Lower leg skin (tissue), 4 donors: ENCODE results near the gene FOXP1. TPM values are rescaled to one million over a fixed set of nuclear protein-coding genes. Genes with fewer than 3 reads are reported as not detected.

ENCODE experiments used
- DNase-seq, 2 donors: peaks; one replicate each; pipeline ENCODE4 v3.0.0-alpha.2; 2019; ENCODE audit warnings: low spot score in 2 of 2
- H3K4me3 ChIP-seq: fragments of 200-600 bp; sonication (generic); 2 replicates; pipeline ENCODE4 v1.5.1; 2017; ENCODE audit warnings: mild to moderate bottlenecking, low read depth; ENCODE audit not compliant: poor library complexity, severe bottlenecking
- CTCF ChIP-seq, 3 donors: fragments of 450-650 bp; IDR thresholded peaks; one replicate each; pipeline ENCODE4 v1.5.1; 2016; ENCODE audit warnings: antibody characterized with exemption in 3 of 3, mild to moderate bottlenecking in 3 of 3, moderate library complexity in 2 of 3
- POLR2A ChIP-seq, 2 donors: fragments of 450-650 bp; IDR thresholded peaks; one replicate each; pipeline ENCODE4 v1.6.1; 2016 to 2017; ENCODE audit warnings: antibody characterized with exemption in 2 of 2, mild to moderate bottlenecking in 1 of 2, moderate library complexity in 1 of 2
- WGBS, 2 donors: methylation state at CpG; one replicate each; pipeline ENCODE4 v1.1.5; 2018; 5-methylcytosine and 5-hydroxymethylcytosine counted together
- intact Hi-C: fragments of 100-400 bp; cut with DNase I; formaldehyde crosslinking; loops from one replicate; pipeline ENCODE4 v1.15.0; 2023; ENCODE audit warnings: low total_unique reads
- total RNA-seq, 4 donors: library from RNA; depleted of rRNA; stranded (reverse); fragments of >200 nt; gene quantifications; one replicate each; pipeline ENCODE4 v1.1.0, GENCODE V29; 2016

FOXP1 gene
- total RNA-seq, 4 donors from 2014 or later, result 46.6 to 66.6 (median 55.2) TPM

- 83 to 84% methylated on average over 3 of the region's 3 CpGs for WGBS, 2 donors
- no peak for DNase-seq
- TF ChIP-seq POLR2A (IDR thresholded peaks at IDR 0.05) (no peak), CTCF (IDR thresholded peaks at IDR 0.05) (no peak)
- intact Hi-C loops, result no loop called here
- H3K4me3 ChIP-seq, result no peak overlapping the region
These were observed 184.1 kb downstream of the FOXP1 start for GRCh38 chr3:71399478-71399877.

- intact Hi-C loops, result no loop called here
- no peak overlapping the region for H3K4me3 ChIP-seq
- 40 to 52% methylated on average over 4 of the region's 4 CpGs for WGBS, 2 donors
- DNase-seq, result no peak
- no peak for TF ChIP-seq CTCF (IDR thresholded peaks at IDR 0.05)
- TF ChIP-seq POLR2A (IDR thresholded peaks at IDR 0.05), result no peak
These were observed 185.2 kb downstream of the FOXP1 start for GRCh38 chr3:71398157-71398836.

- no peak overlapping the region for H3K4me3 ChIP-seq
- 57 to 62% methylated on average over 2 of the region's 2 CpGs for WGBS, 2 donors
- DNase-seq, result no peak
- TF ChIP-seq POLR2A (IDR thresholded peaks at IDR 0.05), result no peak
- TF ChIP-seq CTCF (IDR thresholded peaks at IDR 0.05), result no peak
- intact Hi-C loops, result no loop called here
These were observed 185.8 kb downstream of the FOXP1 start for GRCh38 chr3:71397726-71398125.

GRCh38 chr3:71397046-71397445, 186.5 kb downstream of the FOXP1 start:
- intact Hi-C loops, result no loop called here
- DNase-seq, result no peak

GRCh38 chr3:71395927-71396695, 187.4 kb downstream of the FOXP1 start:
- DNase-seq, result no peak
- intact Hi-C loops, result no loop called here
- no peak for TF ChIP-seq POLR2A (IDR thresholded peaks at IDR 0.05)
- no peak for TF ChIP-seq CTCF (IDR thresholded peaks at IDR 0.05)
- WGBS, 2 donors, result 78 to 81% methylated on average over 7 of the region's 7 CpGs
- no peak overlapping the region for H3K4me3 ChIP-seq

More at GRCh38 chr3:71397046-71397445, 186.5 kb downstream of the FOXP1 start:
- TF ChIP-seq CTCF (IDR thresholded peaks at IDR 0.05) (no peak), POLR2A (IDR thresholded peaks at IDR 0.05) (no peak)
- WGBS, 2 donors, result 22 to 23% methylated on average over 5 of the region's 5 CpGs
- no peak overlapping the region for H3K4me3 ChIP-seq
